ENCODE measurements around the gene HMG20A.

Gene HMG20A

DNA sequence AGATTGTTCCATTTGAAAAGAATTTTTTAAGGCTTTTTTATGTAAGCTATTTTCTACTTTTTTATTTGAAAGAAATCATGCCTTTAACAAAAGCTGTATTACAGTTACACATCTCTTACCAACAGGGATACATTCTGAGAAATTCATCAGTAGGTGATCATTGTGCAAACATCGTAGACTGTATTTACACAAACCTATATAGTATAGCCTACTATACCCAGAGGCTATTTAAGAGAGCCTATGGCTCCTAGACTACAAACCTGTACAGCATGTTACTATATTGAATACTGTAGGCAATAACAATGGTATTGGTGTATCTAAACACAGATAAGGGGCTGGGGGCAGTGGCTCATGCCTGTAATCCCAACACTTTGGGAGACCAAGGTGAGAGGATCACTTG lies 43.9 kb upstream of the HMG20A start:
- Histone ChIP-seq H3K18ac (ENCODE audit: low read length) (no peak overlapping the region), H2BK15ac (ENCODE audit: low read length) (no peak overlapping the region), H2AFZ (ENCODE audit: low read length) (no peak overlapping the region), H4K91ac (ENCODE audit: low read depth, low read length, poor library complexity) (no peak overlapping the region), H3K4me2 (ENCODE audit: insufficient read depth, low read length, poor library complexity, severe bottlenecking) (no peak overlapping the region), H2BK12ac (ENCODE audit: low read length) (no peak overlapping the region), H3K23ac (ENCODE audit: low read depth, low read length, poor library complexity) (no peak overlapping the region), H3K9ac (ENCODE audit: low read depth, low read length, poor library complexity) (no peak overlapping the region), H3K36me3 (replicated peaks in 1 of 2; ENCODE audit: control insufficient read depth in 2 of 2, insufficient read depth in 2 of 2, low read length in 2 of 2) (no peaks in the 10 kb centered on the region), H3K4ac (ENCODE audit: low read length) (no peak overlapping the region), H3K14ac (ENCODE audit: low read length) (no peak overlapping the region), H2BK120ac (ENCODE audit: low read depth, low read length) (no peak overlapping the region), H2AK5ac (ENCODE audit: low read depth, low read length) (no peak overlapping the region), H3K4me1 (ENCODE audit: control insufficient read depth in 2 of 2, insufficient read depth in 1 of 2, low read depth in 1 of 2, low read length in 2 of 2) (no peaks in the 10 kb centered on the region), H3K79me1 (ENCODE audit: low read depth, low read length) (no peaks in the 10 kb centered on the region), H3K27me3 (ENCODE audit: control insufficient read depth in 3 of 3, insufficient read depth in 3 of 3, low read depth in 1 of 3, low read length in 3 of 3) (no peaks in the 10 kb centered on the region), H4K8ac (ENCODE audit: low read depth, low read length) (no peak overlapping the region), H3K27ac (replicated peaks; ENCODE audit: low read length) (no peak overlapping the region), H3K9me3 (replicated peaks in 1 of 2; ENCODE audit: control insufficient read depth in 2 of 2, insufficient read depth in 1 of 2, low read depth in 1 of 2, low read length in 2 of 2) (peaks cover 0 to 13% of the 10 kb centered on the region in 2 donors), H2BK5ac (ENCODE audit: low read length) (no peak overlapping the region), H3K4me3 (ENCODE audit: low read length in 2 of 2) (no peak overlapping the region)
- no peak for DNase-seq (ENCODE audit: low spot score)
- no CpG with 5 or more reads among the region's 1 CpG for WGBS, 2 donors (ENCODE audit: extremely low coverage in 2 of 2, insufficient read length in 2 of 2, insufficient replicate concordance in 1 of 2)

DNA sequence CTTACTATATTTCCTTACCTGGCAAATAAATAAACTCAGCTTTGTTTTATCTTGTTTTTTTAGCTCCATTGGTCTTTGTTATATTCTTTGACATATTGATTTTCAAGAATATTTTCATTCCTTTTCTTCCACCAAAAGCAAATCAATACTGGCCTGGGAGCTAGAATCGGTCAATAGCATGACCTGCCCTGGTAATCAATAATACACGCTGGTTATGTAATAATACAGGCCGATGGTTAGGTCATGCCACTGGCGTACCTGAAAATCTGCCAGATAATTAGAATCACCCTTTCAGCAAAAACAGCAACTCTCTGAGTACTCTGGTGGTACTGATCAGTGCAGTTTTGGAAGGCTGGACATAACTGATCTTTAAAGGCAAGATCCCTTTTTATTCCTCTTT lies 40.7 kb upstream of the HMG20A start:
- Histone ChIP-seq H3K4me2 (ENCODE audit: insufficient read depth, low read length, poor library complexity, severe bottlenecking) (no peak overlapping the region), H3K36me3 (replicated peaks in 1 of 2; ENCODE audit: control insufficient read depth in 2 of 2, insufficient read depth in 2 of 2, low read length in 2 of 2) (no peaks in the 10 kb centered on the region), H2BK15ac (ENCODE audit: low read length) (no peak overlapping the region), H3K79me1 (ENCODE audit: low read depth, low read length) (no peaks in the 10 kb centered on the region), H3K4me1 (ENCODE audit: control insufficient read depth in 2 of 2, insufficient read depth in 1 of 2, low read depth in 1 of 2, low read length in 2 of 2) (no peaks in the 10 kb centered on the region), H3K23ac (ENCODE audit: low read depth, low read length, poor library complexity) (no peak overlapping the region), H2BK12ac (ENCODE audit: low read length) (no peak overlapping the region), H2AFZ (ENCODE audit: low read length) (no peak overlapping the region), H2BK120ac (ENCODE audit: low read depth, low read length) (no peak overlapping the region), H3K4me3 (ENCODE audit: low read length in 2 of 2) (no peak overlapping the region), H3K14ac (ENCODE audit: low read length) (no peak overlapping the region), H4K8ac (ENCODE audit: low read depth, low read length) (no peak overlapping the region), H3K4ac (ENCODE audit: low read length) (no peak overlapping the region), H3K27me3 (ENCODE audit: control insufficient read depth in 3 of 3, insufficient read depth in 3 of 3, low read depth in 1 of 3, low read length in 3 of 3) (no peaks in the 10 kb centered on the region), H2AK5ac (ENCODE audit: low read depth, low read length) (no peak overlapping the region), H3K9me3 (replicated peaks in 1 of 2; ENCODE audit: control insufficient read depth in 2 of 2, insufficient read depth in 1 of 2, low read depth in 1 of 2, low read length in 2 of 2) (peaks cover 0 to 4% of the 10 kb centered on the region in 2 donors), H4K91ac (ENCODE audit: low read depth, low read length, poor library complexity) (no peak overlapping the region), H3K27ac (replicated peaks; ENCODE audit: low read length) (no peak overlapping the region), H2BK5ac (ENCODE audit: low read length) (no peak overlapping the region), H3K18ac (ENCODE audit: low read length) (no peak overlapping the region), H3K9ac (ENCODE audit: low read depth, low read length, poor library complexity) (no peak overlapping the region)
- WGBS, 2 donors (ENCODE audit: extremely low coverage in 2 of 2, insufficient read length in 2 of 2, insufficient replicate concordance in 1 of 2): no CpG with 5 or more reads among the region's 4 CpGs
- no peak for DNase-seq (ENCODE audit: low spot score)

DNA sequence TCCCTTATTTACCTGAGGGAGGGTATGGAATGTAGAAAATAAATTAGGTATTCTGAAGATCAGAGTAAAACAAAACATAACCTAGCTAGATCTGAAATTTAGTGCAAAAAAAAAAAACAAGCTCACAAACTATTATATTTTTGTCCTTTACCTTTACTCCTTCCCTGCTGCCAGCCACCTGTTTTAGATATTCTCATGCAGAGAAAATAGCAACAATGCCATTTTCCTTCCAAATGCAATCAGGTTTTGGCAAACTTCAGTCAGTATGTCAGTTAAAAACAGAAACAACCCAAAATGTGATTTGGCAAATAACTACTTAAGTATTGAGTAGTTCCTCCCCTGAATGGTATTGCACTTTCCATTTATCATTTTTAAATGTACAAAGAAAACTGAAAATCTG lies 36.6 kb upstream of the HMG20A start:
- H4K8ac ChIP-seq (ENCODE audit: low read depth, low read length): no peak overlapping the region
- H3K4me2 ChIP-seq (ENCODE audit: insufficient read depth, low read length, poor library complexity, severe bottlenecking): no peak overlapping the region
- H3K9me3 ChIP-seq (replicated peaks in 1 of 2; ENCODE audit: control insufficient read depth in 2 of 2, insufficient read depth in 1 of 2, low read depth in 1 of 2, low read length in 2 of 2): peaks cover 0 to 4% of the 10 kb centered on the region in 2 donors
- H2AK5ac ChIP-seq (ENCODE audit: low read depth, low read length): no peak overlapping the region
- H3K36me3 ChIP-seq (replicated peaks in 1 of 2; ENCODE audit: control insufficient read depth in 2 of 2, insufficient read depth in 2 of 2, low read length in 2 of 2): no peaks in the 10 kb centered on the region
- no peak overlapping the region for H2BK5ac ChIP-seq (ENCODE audit: low read length)
- no peaks in the 10 kb centered on the region for H3K4me1 ChIP-seq (ENCODE audit: control insufficient read depth in 2 of 2, insufficient read depth in 1 of 2, low read depth in 1 of 2, low read length in 2 of 2)
- H2BK12ac ChIP-seq (ENCODE audit: low read length): no peak overlapping the region
- no peak overlapping the region for H3K14ac ChIP-seq (ENCODE audit: low read length)
- no peak overlapping the region for H3K9ac ChIP-seq (ENCODE audit: low read depth, low read length, poor library complexity)
- H3K4me3 ChIP-seq (ENCODE audit: low read length in 2 of 2): no peak overlapping the region
- no peak overlapping the region for H3K23ac ChIP-seq (ENCODE audit: low read depth, low read length, poor library complexity)
- H3K27me3 ChIP-seq (ENCODE audit: control insufficient read depth in 3 of 3, insufficient read depth in 3 of 3, low read depth in 1 of 3, low read length in 3 of 3): no peaks in the 10 kb centered on the region
- no peak overlapping the region for H2BK120ac ChIP-seq (ENCODE audit: low read depth, low read length)
- H2AFZ ChIP-seq (ENCODE audit: low read length): no peak overlapping the region
- H4K91ac ChIP-seq (ENCODE audit: low read depth, low read length, poor library complexity): no peak overlapping the region
- no peak overlapping the region for H3K18ac ChIP-seq (ENCODE audit: low read length)
- no peak for DNase-seq (ENCODE audit: low spot score)
- H3K27ac ChIP-seq (replicated peaks; ENCODE audit: low read length): no peak overlapping the region
- H2BK15ac ChIP-seq (ENCODE audit: low read length): no peak overlapping the region
- no peak overlapping the region for H3K4ac ChIP-seq (ENCODE audit: low read length)
- no peaks in the 10 kb centered on the region for H3K79me1 ChIP-seq (ENCODE audit: low read depth, low read length)

DNA sequence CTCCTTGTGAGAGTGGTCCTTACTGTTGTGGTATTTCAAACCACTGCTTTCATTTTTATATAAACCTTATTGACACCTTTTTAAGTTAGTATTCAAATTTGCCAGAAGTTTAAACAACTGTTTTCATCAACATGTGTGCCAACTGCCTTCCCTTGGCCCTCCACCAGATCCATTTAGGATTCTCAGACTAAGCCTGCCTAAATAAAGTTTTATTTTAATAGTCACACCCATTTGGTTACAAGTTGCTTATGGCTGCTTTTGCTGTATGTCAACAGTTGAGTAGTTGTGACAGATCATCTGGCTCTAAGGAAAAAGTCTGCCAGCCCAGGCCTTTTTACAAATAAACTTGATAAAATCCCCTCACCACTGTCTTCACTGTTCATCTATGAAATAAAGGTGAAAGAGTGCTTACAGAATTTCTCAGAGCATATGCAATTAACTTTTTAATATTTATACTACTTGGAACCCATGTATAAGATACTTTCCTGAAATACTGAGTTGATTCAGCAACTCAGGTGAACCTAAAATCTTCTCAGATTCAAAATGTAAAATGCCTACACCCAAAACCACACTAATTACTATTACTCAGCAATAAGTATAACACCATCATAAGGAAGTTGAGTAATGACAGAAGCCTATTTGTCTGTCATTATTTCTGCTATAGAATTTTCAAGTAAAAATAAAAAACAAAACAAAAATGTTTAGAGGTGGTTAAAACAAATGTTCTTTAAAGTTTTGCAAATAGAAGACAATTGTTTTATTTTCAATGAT lies 35.9 kb upstream of the HMG20A start:
- peaks cover 0 to 4% of the 10 kb centered on the region in 2 donors for H3K9me3 ChIP-seq (replicated peaks in 1 of 2; ENCODE audit: control insufficient read depth in 2 of 2, insufficient read depth in 1 of 2, low read depth in 1 of 2, low read length in 2 of 2)
- H2AFZ ChIP-seq (ENCODE audit: low read length): no peak overlapping the region
- no peak overlapping the region for H2BK15ac ChIP-seq (ENCODE audit: low read length)
- H3K27ac ChIP-seq (replicated peaks; ENCODE audit: low read length): no peak overlapping the region
- H3K36me3 ChIP-seq (replicated peaks in 1 of 2; ENCODE audit: control insufficient read depth in 2 of 2, insufficient read depth in 2 of 2, low read length in 2 of 2): no peaks in the 10 kb centered on the region
- H3K4ac ChIP-seq (ENCODE audit: low read length): no peak overlapping the region
- H3K18ac ChIP-seq (ENCODE audit: low read length): no peak overlapping the region
- no peak overlapping the region for H3K4me2 ChIP-seq (ENCODE audit: insufficient read depth, low read length, poor library complexity, severe bottlenecking)
- no peak overlapping the region for H2BK5ac ChIP-seq (ENCODE audit: low read length)
- no peaks in the 10 kb centered on the region for H3K4me1 ChIP-seq (ENCODE audit: control insufficient read depth in 2 of 2, insufficient read depth in 1 of 2, low read depth in 1 of 2, low read length in 2 of 2)
- no peak overlapping the region for H3K9ac ChIP-seq (ENCODE audit: low read depth, low read length, poor library complexity)
- H3K79me1 ChIP-seq (ENCODE audit: low read depth, low read length): no peaks in the 10 kb centered on the region
- DNase-seq (ENCODE audit: low spot score): no peak
- no peak overlapping the region for H2BK12ac ChIP-seq (ENCODE audit: low read length)
- H2AK5ac ChIP-seq (ENCODE audit: low read depth, low read length): no peak overlapping the region
- no peak overlapping the region for H2BK120ac ChIP-seq (ENCODE audit: low read depth, low read length)
- H4K8ac ChIP-seq (ENCODE audit: low read depth, low read length): no peak overlapping the region
- no peak overlapping the region for H3K4me3 ChIP-seq (ENCODE audit: low read length in 2 of 2)
- no peak overlapping the region for H4K91ac ChIP-seq (ENCODE audit: low read depth, low read length, poor library complexity)
- no peaks in the 10 kb centered on the region for H3K27me3 ChIP-seq (ENCODE audit: control insufficient read depth in 3 of 3, insufficient read depth in 3 of 3, low read depth in 1 of 3, low read length in 3 of 3)
- H3K14ac ChIP-seq (ENCODE audit: low read length): no peak overlapping the region
- H3K23ac ChIP-seq (ENCODE audit: low read depth, low read length, poor library complexity): no peak overlapping the region

Data from neuronal stem cell (in vitro differentiated cells).